LNCAP (cell line): Measurements from ENCODE around the gene APOH.

Experiments used
- TF ChIP-seq, protein P1 (sequence below): fragments of 450-650 bp; IDR thresholded peaks from 2 replicates; pipeline ENCODE4 v1.5.1; 2017; ENCODE audit warnings: mild to moderate bottlenecking

The APOH gene

DNA sequence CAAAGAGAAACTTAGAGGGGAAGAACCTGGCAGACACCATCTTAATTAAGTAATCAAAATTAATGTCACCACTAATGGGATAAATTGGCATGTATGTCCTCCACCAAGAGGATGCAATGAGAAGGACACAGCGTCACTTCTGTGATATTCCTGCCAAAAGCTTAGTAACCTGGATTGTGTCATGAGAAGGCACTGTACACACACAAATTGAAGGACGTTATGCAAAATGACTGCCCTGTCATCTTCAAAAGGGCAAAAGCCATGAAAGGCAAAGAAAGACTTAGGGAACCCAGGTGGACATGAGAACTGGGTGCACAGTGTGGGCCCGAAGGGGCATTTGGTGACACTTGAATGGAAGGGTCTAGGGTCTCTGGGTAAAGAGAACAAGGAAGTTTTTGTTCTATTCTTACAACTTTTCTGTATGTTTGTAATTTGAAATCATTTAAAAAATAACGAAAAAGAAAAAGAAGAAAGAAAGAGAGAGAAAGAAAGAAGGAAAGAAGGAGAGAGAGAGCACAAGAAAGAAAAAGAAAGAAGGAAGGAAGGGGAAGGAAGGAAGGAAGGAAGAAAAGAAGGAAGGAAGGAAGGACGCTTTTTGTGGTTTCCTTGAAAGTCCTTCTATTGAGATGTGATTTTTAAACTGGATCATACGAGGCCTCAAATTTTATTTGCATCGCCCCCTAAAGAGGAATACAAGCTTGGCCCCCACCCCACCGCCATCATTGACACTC, 4.0 kb upstream of the APOH start:
- TF ChIP-seq, protein P1, sequence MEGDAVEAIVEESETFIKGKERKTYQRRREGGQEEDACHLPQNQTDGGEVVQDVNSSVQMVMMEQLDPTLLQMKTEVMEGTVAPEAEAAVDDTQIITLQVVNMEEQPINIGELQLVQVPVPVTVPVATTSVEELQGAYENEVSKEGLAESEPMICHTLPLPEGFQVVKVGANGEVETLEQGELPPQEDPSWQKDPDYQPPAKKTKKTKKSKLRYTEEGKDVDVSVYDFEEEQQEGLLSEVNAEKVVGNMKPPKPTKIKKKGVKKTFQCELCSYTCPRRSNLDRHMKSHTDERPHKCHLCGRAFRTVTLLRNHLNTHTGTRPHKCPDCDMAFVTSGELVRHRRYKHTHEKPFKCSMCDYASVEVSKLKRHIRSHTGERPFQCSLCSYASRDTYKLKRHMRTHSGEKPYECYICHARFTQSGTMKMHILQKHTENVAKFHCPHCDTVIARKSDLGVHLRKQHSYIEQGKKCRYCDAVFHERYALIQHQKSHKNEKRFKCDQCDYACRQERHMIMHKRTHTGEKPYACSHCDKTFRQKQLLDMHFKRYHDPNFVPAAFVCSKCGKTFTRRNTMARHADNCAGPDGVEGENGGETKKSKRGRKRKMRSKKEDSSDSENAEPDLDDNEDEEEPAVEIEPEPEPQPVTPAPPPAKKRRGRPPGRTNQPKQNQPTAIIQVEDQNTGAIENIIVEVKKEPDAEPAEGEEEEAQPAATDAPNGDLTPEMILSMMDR = no peak

DNA sequence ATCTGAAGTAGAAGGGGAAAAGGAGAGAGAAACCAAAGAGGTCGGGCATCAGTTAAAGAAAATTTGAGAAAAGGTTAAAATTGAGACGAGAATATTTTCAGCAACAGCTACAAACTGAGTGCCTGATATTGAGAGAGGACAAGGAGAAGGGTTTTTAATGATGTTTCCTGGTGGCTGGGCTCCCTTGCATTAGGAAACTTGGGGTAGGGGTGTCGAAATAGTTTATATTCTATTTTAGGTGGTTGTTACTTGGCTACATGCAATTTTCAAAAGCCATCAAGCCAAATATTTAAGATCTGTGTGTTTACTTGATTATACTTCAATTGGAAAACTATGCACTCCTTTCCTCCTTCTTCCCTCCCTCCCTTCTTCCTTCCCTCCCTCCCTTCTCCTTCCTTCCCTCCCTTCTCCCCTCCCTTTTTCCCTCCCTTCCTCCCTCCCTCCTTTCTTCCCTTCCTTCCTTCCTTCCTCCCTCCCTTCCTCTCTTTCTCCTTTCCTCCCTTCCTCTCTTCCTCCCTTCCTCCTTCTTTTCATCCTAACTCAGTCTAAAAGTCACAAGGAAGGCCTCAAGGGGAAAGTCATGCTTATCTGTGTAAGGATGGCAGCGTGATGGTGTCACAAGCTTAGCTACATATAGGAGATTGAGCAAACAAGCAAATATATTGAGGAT, 1.8 kb upstream of the APOH start:
- TF ChIP-seq, protein P1 = no peak

GRCh38 chr17:66229783-66230538, 746 bp upstream of the APOH start:
- TF ChIP-seq, protein P1 = no peak

- TF ChIP-seq, protein P1 = no peak
Measured at GRCh38 chr17:66227212-66228045, 1.8 kb downstream of the APOH start.

- TF ChIP-seq, protein P1 = no peak
Measured at GRCh38 chr17:66222798-66223350, 6.3 kb downstream of the APOH start.

DNA sequence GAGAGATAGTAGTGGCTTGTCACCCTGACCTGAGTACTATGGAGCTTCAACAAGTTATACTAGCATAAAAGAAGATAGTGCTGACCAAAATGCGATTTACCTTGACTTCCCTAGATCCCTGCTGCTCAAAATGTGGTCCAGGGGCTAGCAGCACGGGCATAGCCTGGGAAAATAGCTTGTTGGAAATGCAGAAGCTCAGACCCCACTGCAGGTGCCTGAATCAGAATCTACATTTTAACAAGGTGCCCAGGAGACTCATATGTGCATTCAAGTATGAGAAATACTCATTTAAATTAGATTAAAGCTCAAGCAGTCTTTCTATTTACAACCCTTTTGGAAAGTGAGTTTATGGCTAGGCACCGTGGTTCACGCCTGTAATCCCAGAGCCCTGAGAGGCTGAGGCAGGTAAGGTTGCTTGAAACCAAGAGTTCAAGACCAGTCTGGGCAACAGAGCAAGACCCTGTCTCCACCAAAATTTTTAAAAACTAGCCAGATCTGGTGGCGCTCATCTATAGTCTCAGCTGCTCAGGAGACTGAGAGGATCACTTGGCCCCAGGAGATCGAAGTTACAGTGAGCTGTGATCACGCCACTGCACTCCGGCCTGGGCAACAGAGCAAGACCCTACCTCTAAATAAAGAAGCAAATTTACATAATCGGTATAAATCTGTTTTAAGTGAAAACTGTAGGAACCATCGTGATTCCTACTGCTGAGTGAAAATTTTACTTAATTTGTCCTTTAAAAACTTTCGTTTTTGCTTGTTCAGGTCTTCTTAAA, 7.3 kb downstream of the APOH start:
- TF ChIP-seq, protein P1 = no peak
